ENCODE measurements around the gene IDS. TPM values are rescaled to one million over a fixed set of nuclear protein-coding genes. Genes with fewer than 3 reads are reported as not detected.
"Not testable (repeated sequence)": the region's sequence is repeated elsewhere in the genome, so short reads cannot be mapped to it uniquely, and the experiment has no call there.

IDS gene
- total and polyA plus RNA-seq, 4 donors = 114 to 134 (median 123) TPM

DNA sequence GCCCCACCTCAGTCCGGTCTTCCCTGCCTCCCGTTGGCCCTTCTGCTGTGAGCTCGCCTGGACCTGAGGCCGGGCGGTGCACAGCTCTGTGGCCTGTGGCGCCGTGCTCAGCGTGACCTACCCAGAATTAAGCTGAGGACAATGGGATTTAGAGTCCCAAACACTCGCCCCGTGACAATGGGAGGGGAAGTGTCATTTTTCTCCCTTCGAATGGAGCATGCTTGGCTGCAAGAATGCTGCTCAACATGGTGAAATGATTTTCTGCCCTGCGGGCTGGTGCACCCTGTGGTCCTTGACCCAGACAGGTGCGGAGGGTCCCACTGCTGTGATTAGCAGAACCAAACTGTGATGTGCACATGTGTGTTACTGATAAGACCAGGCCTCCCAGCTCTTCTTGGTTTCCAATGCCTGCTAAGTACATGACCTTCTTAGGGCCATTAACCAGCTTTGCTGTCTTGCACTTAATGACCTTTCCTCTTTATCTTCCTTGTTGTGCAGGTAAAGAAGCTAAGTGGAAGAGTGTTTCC, 36.5 kb upstream of the IDS start:
- 11 to 49% methylated on average over 13 of the region's 13 CpGs for WGBS, 2 donors
- H3K4me1 ChIP-seq (ENCODE audit: control insufficient read depth in 1 of 2, insufficient read depth in 2 of 2, low read length in 2 of 2) = no peaks in the 10 kb centered on the region
- intact Hi-C loops (cut with DNase I) = loop anchor here in 1 of 2 donors (2.0 kb wide), 1 partner anchor 37 kb away; the partner anchor contains the start of gene IDS
- H3K27me3 ChIP-seq (ENCODE audit: control insufficient read depth in 1 of 2, insufficient read depth in 2 of 2, low read length in 1 of 2) = no peaks in the 10 kb centered on the region
- no peak for ATAC-seq (ENCODE audit: low FRiP score)
- peak overlapping the region in 1 of 2 donors; percentile 34 for H3K4me3 ChIP-seq (ENCODE audit: low read length in 2 of 2)
- no peaks in the 10 kb centered on the region for H3K9me3 ChIP-seq (ENCODE audit: control insufficient read depth, low read length)
- no peak overlapping the region for H3K27ac ChIP-seq (ENCODE audit: low read depth in 1 of 2, low read length in 2 of 2)
- DNase-seq = no peak
- peaks cover 0 to 2% of the 10 kb centered on the region in 2 donors for H3K36me3 ChIP-seq (ENCODE audit: control insufficient read depth in 1 of 2, insufficient read depth in 2 of 2, low read length in 1 of 2)

DNA sequence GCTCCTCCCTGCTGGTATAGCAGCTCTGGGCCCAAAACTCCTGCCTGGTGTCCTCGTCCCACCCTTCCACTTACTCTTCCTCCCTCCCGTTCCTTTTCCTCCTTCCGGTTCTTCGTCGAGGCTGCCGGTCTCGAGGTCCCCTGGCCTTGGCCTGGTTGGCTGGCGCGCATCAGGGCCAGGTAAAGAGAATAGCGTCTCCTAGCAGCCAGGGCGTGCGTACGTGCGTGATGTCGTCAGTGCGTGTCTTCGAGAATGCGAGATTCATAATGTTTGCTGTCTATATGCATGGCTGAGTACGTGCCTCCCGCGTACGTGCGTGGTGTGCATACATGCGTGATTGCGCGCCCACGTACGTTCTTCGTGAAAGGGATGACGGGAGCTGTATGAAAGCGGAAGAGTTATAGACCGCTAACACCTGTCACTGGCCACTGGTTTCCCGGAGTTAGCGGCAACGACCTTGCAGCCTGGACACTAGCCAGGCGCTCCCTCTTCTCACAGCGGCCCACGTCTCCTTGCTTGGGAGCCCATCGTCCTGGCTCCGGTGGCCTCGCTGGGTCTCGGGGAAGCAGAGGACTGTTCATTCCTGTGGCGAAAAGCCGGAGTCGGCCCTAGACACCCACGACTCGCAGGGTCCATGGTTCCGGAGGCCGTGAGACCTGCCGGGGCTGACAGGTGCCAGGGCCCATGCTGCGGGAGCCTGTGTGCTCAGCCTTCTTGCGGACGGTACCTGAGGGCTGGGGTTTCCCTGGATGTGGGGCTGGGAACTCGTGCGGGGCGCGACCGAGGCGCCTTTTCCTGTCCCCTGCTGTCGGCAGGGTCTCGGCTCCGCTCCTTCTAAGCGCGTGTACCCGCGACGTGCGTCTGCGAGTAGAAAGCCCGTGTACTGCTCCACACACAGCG, 35.8 kb upstream of the IDS start, which contains the start of gene EOLA1:
TSS of gene EOLA1 (plus strand) at position 392 of the 900 bp plus-strand sequence. CDS start 4,619 bp downstream, outside the sequence.
- Histone ChIP-seq H3K36me3 (ENCODE audit: control insufficient read depth in 1 of 2, insufficient read depth in 2 of 2, low read length in 1 of 2) (peaks cover 0 to 2% of the 10 kb centered on the region in 2 donors), H3K9me3 (ENCODE audit: control insufficient read depth, low read length) (no peaks in the 10 kb centered on the region), H3K27ac (ENCODE audit: low read depth in 1 of 2, low read length in 2 of 2) (peak within 1 kb of the TSS in 1 of 2 donors; percentile 60), H3K27me3 (ENCODE audit: control insufficient read depth in 1 of 2, insufficient read depth in 2 of 2, low read length in 1 of 2) (no peaks in the 10 kb centered on the region), H3K4me1 (ENCODE audit: control insufficient read depth in 1 of 2, insufficient read depth in 2 of 2, low read length in 2 of 2) (no peaks in the 10 kb centered on the region), H3K4me3 (ENCODE audit: low read length in 2 of 2) (peak within 1 kb of the TSS; percentile 34 to 43)
- peak; percentile 64 for ATAC-seq (ENCODE audit: low FRiP score)
- WGBS, 2 donors = 0 to 41% methylated on average over 71 of the region's 71 CpGs
- DNase-seq = peak; percentile 91 to 93
- intact Hi-C loops (cut with DNase I) = loop anchor here in 1 of 2 donors (2.0 kb wide), 1 partner anchor 36 kb away; the partner anchor contains the start of gene IDS

DNA sequence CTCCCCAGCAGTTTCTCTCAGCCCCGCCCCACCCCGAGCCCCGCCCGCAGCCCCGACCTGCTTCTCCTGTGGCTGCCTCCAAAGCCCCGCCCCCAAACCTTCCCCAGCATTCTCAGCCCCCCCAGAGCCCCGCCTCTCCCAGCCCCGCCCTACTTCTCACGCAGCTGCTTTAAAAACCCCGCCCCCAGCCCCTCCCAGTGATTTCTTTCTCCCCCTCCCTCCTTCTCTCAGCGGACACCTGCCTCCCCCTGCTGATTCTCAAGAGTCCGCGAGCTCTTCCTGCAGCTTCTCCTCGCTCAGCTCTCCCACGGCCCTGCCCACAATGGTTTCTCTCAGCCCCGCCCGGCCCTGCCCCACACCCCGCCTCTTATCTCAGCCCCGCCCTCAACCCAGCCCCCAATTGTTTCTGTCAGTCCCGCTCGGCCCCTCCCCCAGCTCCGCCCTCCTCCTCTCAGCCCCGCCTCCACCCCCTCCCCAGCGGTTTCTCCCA, 35.1 kb upstream of the IDS start:
- Histone ChIP-seq H3K4me3 (ENCODE audit: low read length in 2 of 2) (peak overlapping the region in 1 of 2 donors; percentile 43), H3K27ac (ENCODE audit: low read depth in 1 of 2, low read length in 2 of 2) (peak overlapping the region in 1 of 2 donors; percentile 60), H3K27me3 (ENCODE audit: control insufficient read depth in 1 of 2, insufficient read depth in 2 of 2, low read length in 1 of 2) (no peaks in the 10 kb centered on the region), H3K9me3 (ENCODE audit: control insufficient read depth, low read length) (no peaks in the 10 kb centered on the region), H3K36me3 (ENCODE audit: control insufficient read depth in 1 of 2, insufficient read depth in 2 of 2, low read length in 1 of 2) (peaks cover 0 to under 1% of the 10 kb centered on the region in 2 donors), H3K4me1 (ENCODE audit: control insufficient read depth in 1 of 2, insufficient read depth in 2 of 2, low read length in 2 of 2) (no peaks in the 10 kb centered on the region)
- 0 to 34% methylated on average over 15 to 21 of the region's 24 CpGs for WGBS, 2 donors
- peak; percentile 95 to 96 for DNase-seq
- peak; percentile 88 for ATAC-seq (ENCODE audit: low FRiP score)
- intact Hi-C loops (cut with DNase I) = loop anchor here in 1 of 2 donors (2.0 kb wide), 1 partner anchor 35 kb away; the partner anchor contains the start of gene IDS

DNA sequence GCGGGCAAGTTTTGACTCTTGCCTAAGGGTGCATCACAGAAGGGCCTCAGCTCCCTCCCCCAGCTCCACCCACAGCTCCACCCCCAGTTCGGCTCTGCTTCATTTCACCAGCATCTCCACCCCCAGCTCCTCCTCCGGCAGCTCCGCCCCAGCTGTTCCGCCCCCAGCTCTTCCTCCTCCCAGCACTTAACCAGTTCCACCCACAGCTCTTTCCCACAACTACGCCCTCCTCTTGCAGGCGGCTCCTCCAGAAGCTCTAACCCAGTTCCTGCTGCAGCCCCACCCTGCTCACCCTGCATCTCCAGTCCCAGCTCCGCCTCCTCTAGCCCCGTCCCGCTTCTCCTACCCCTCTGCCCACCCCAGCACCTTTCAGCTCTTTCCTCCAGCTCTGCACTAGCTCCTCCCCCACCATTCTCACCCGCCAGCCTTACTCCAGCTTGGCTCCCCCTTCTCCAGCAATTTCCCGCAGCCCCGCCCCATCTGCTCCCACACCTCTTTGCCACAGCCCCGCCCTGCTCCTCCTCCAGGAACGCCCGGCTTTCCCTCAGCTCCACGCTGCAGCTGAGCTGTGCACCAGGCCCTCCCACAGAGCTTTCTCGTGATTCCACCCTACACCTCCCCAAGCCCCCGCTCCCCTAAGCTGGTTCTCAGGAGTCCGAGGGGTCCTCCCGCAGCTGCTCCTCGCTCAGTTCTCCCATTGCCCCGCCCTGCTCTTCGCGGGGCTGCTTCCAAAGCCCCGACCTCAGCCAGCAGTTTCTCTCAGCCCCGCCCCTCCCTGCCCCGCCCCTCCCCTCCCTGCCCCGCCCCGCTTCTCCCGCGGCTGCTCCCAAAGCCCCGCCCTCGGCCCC, 34.4 kb upstream of the IDS start:
- Histone ChIP-seq H3K4me1 (ENCODE audit: control insufficient read depth in 1 of 2, insufficient read depth in 2 of 2, low read length in 2 of 2) (no peaks in the 10 kb centered on the region), H3K9me3 (ENCODE audit: control insufficient read depth, low read length) (no peaks in the 10 kb centered on the region), H3K27me3 (ENCODE audit: control insufficient read depth in 1 of 2, insufficient read depth in 2 of 2, low read length in 1 of 2) (no peaks in the 10 kb centered on the region), H3K36me3 (ENCODE audit: control insufficient read depth in 1 of 2, insufficient read depth in 2 of 2, low read length in 1 of 2) (no peaks in the 10 kb centered on the region), H3K4me3 (ENCODE audit: low read length in 2 of 2) (no peak overlapping the region), H3K27ac (ENCODE audit: low read depth in 1 of 2, low read length in 2 of 2) (peak overlapping the region in 1 of 2 donors; percentile 55)
- ATAC-seq (ENCODE audit: low FRiP score) (peak; percentile 86), DNase-seq (peak; percentile 94 to 95)
- intact Hi-C loops (cut with DNase I) = loop anchor here in 1 of 2 donors (2.0 kb wide), 1 partner anchor 35 kb away; the partner anchor contains the start of gene IDS
- WGBS, 2 donors = 1 to 36% methylated on average over 25 to 32 of the region's 34 CpGs

DNA sequence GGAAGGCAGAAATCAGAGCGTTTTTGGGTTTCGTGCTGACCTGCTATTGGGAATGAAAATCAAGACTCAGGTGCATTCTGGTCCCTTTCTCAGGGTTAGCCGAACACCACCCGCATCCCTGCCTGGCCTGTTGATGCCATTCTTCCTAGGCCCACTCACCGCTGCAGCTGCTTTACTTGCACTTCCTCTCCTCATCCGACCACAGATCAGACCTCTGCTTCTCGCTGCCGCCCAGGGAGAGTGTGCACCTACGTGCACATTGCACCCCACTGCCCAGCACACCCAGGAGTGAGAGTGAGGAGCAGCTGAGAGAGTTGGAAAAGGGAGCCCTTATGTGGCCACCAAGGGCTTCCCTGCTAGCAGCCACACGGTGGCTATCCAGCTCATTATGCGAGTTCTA, 32.4 kb upstream of the IDS start:
- DNase-seq; H3K27ac ChIP-seq (ENCODE audit: low read depth in 1 of 2, low read length in 2 of 2); H3K4me1 ChIP-seq (ENCODE audit: control insufficient read depth in 1 of 2, insufficient read depth in 2 of 2, low read length in 2 of 2); intact Hi-C loops (cut with DNase I); H3K9me3 ChIP-seq (ENCODE audit: control insufficient read depth, low read length); H3K27me3 ChIP-seq (ENCODE audit: control insufficient read depth in 1 of 2, insufficient read depth in 2 of 2, low read length in 1 of 2); H3K36me3 ChIP-seq (ENCODE audit: control insufficient read depth in 1 of 2, insufficient read depth in 2 of 2, low read length in 1 of 2); ATAC-seq (ENCODE audit: low FRiP score); H3K4me3 ChIP-seq (ENCODE audit: low read length in 2 of 2): not testable (repeated sequence)
- 88 to 91% methylated on average over 7 to 8 of the region's 11 CpGs for WGBS, 2 donors

DNA sequence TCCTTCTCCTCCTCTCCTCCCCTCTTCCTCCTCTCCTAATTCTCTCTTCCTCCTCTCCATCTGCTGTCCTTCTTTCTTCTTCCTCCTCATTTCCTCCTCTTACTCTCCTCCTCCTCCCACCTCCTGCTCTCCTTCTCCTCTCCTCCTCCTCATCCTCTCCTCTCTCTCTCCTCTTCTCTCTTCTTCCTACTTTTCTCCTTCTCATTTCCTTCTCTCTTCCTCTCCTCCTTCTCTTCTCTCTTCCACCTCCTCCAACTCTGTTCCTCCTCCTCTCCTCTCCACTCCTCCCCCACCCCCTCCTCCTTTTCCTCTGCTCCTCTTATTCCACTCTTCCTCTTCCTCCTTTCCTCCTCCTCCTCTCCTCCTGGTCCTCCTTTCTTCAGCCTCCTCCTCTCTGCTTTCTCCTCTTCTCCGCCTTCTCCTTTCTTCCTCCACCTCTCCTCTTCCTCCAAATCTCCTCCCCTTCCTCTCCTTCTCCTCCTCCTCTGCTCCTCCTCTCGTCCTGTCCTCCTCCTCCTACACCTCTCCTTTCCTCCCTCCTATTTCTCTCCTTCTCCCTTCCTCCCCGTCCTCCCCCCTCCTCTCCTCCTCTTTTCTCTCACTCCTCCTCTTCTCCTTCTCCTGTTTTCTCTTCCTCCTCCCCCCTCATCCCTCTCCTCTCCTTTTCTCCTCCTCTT, 30.0 kb upstream of the IDS start:
- H3K4me3 ChIP-seq (ENCODE audit: low read length in 2 of 2); ATAC-seq (ENCODE audit: low FRiP score); DNase-seq; H3K4me1 ChIP-seq (ENCODE audit: control insufficient read depth in 1 of 2, insufficient read depth in 2 of 2, low read length in 2 of 2); H3K36me3 ChIP-seq (ENCODE audit: control insufficient read depth in 1 of 2, insufficient read depth in 2 of 2, low read length in 1 of 2); H3K9me3 ChIP-seq (ENCODE audit: control insufficient read depth, low read length); H3K27me3 ChIP-seq (ENCODE audit: control insufficient read depth in 1 of 2, insufficient read depth in 2 of 2, low read length in 1 of 2); intact Hi-C loops (cut with DNase I); H3K27ac ChIP-seq (ENCODE audit: low read depth in 1 of 2, low read length in 2 of 2): not testable (repeated sequence)
- 52 to 79% methylated on average over 3 of the region's 3 CpGs for WGBS, 2 donors

DNA sequence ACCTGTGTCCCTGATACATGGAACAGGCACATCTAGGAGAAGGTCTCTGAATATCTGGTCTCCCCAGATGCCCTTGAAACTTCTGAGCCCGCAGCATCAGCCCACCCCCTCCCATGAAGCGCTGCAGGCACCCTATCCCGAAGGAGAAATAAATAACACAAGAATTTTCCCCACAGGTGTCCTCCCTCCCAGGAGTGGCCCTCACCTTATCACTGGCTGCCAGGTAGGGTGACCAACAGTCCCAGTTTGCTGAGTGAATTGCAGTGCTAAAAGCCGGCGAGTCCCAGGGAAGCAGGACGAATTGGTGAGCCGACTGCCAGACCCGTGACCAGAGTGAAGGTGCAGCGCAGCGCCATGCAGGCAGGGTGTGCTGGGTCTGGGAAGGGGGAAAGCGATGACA, 28.9 kb upstream of the IDS start:
- H3K36me3 ChIP-seq (ENCODE audit: control insufficient read depth in 1 of 2, insufficient read depth in 2 of 2, low read length in 1 of 2); intact Hi-C loops (cut with DNase I); H3K4me3 ChIP-seq (ENCODE audit: low read length in 2 of 2); DNase-seq; H3K27me3 ChIP-seq (ENCODE audit: control insufficient read depth in 1 of 2, insufficient read depth in 2 of 2, low read length in 1 of 2); H3K9me3 ChIP-seq (ENCODE audit: control insufficient read depth, low read length); H3K4me1 ChIP-seq (ENCODE audit: control insufficient read depth in 1 of 2, insufficient read depth in 2 of 2, low read length in 2 of 2); ATAC-seq (ENCODE audit: low FRiP score); H3K27ac ChIP-seq (ENCODE audit: low read depth in 1 of 2, low read length in 2 of 2): not testable (repeated sequence)
- WGBS, 2 donors = 84 to 95% methylated on average over 9 to 10 of the region's 11 CpGs
